Esophagus (tissue), 2 donors: ENCODE measurements around the gene GPR18. TPM values are rescaled to one million over a fixed set of nuclear protein-coding genes. Genes with fewer than 3 reads are reported as not detected.

Source experiments
- H3K27ac ChIP-seq, 2 donors: one replicate each; pipeline ENCODE4 v1.5.1; 2013; ENCODE audit warnings: low read depth in 2 of 2, mild to moderate bottlenecking in 2 of 2, inconsistent platforms in 1 of 2, low read length in 1 of 2, moderate library complexity in 1 of 2
- H3K27me3 ChIP-seq, 2 donors: one replicate each; pipeline ENCODE4 v1.6.1; 2013; ENCODE audit warnings: low read length in 2 of 2, control low read depth in 1 of 2, mild to moderate bottlenecking in 1 of 2; ENCODE audit not compliant: insufficient read depth in 2 of 2, control insufficient read depth in 1 of 2
- H3K36me3 ChIP-seq, 2 donors: one replicate each; pipeline ENCODE4 v1.6.1; 2013; ENCODE audit warnings: low read length in 1 of 2; ENCODE audit not compliant: control insufficient read depth in 2 of 2, insufficient read depth in 2 of 2
- H3K4me1 ChIP-seq, 2 donors: one replicate each; pipeline ENCODE4 v1.6.1; 2013; ENCODE audit warnings: low read length in 1 of 2; ENCODE audit not compliant: control insufficient read depth in 2 of 2, insufficient read depth in 2 of 2
- H3K4me3 ChIP-seq, 2 donors: one replicate each; pipeline ENCODE4 v1.5.1; 2013; ENCODE audit warnings: low read length in 2 of 2, mild to moderate bottlenecking in 2 of 2, low read depth in 1 of 2, moderate library complexity in 1 of 2
- H3K9me3 ChIP-seq, 2 donors: one replicate each; pipeline ENCODE4 v1.6.1; 2013; ENCODE audit warnings: mild to moderate bottlenecking in 2 of 2, low read depth in 1 of 2, low read length in 1 of 2, moderate library complexity in 1 of 2; ENCODE audit not compliant: control insufficient read depth in 2 of 2, insufficient read depth in 1 of 2
- WGBS, 2 donors: extraction: QIAGEN DNeasy Blood & Tissue Kit; methylation state at CpG; one replicate each; pipeline ENCODE4 v1.1.7; 2013; 5-methylcytosine and 5-hydroxymethylcytosine counted together
- polyA plus RNA-seq, 2 donors: library from polyadenylated mRNA; stranded (reverse); fragments of 200-250 nt; gene quantifications; one replicate each; pipeline ENCODE4 v1.2.3, GENCODE V29; 2013
- donor health status: healthy with polysubstance abuse.
- donor health status: Bipolar disorder and iron deficiency.

Gene GPR18
- polyA plus RNA-seq, 2 donors: 0.12 to 0.24 TPM

- no peak overlapping the region for H3K4me3 ChIP-seq
- no peaks in the 10 kb centered on the region for H3K27me3 ChIP-seq
- H3K27ac ChIP-seq: peak overlapping the region; percentile 54 to 66
- 73 to 79% methylated on average over 5 of the region's 5 CpGs for WGBS, 2 donors
- H3K36me3 ChIP-seq: peaks cover 0 to 5% of the 10 kb centered on the region in 2 donors
- H3K9me3 ChIP-seq: no peaks in the 10 kb centered on the region
- peaks cover 0 to 4% of the 10 kb centered on the region in 2 donors for H3K4me1 ChIP-seq
These were observed 23.7 kb upstream of the GPR18 start for GRCh38 chr13:99281811-99282263.

DNA sequence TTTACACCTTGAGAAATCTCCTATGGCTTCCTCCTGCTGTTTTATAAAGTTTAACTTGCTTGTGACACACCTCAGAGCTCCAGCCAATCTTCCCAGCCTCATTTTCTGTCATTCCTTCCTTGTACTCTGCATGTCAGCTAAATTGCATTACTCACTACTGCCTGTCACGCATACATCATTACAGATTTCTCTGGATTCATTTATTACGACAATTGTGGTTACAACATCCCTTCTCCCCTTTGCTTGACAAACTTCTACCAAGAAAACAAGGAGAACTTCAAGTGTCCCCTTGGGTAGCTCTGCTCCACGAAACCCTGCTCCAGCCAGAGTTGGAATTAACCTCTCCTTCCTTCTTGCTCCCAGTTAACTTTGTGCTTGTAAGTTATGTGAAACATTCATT, 22.0 kb upstream of the GPR18 start:
- Histone ChIP-seq H3K27me3 (no peaks in the 10 kb centered on the region), H3K27ac (peak overlapping the region; percentile 52 to 78), H3K4me1 (peaks cover 0 to 4% of the 10 kb centered on the region in 2 donors), H3K36me3 (peaks cover 0 to 5% of the 10 kb centered on the region in 2 donors), H3K9me3 (no peaks in the 10 kb centered on the region), H3K4me3 (no peak overlapping the region)
- WGBS, 2 donors: 76 to 79% methylated on average over 3 of the region's 3 CpGs

DNA sequence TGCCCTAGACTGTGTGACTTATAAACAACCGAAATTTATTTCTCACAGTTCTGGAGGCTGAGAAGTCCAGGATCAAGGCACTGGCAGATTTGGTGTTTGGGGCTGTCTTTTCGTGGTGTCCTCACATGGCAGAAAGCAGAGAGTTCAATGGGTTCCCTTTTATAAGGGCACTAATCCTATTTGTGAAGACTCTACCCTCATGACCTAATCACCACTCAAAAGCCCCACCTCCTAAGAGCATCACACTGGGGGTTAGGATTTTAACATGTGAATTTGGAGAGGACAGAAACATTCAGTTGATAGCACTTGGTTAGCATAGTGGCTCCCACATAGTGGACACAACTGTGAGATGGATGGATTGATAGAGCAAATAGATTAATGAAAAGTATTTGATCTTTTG, 21.5 kb upstream of the GPR18 start:
- 90 to 95% methylated on average over 2 of the region's 2 CpGs for WGBS, 2 donors
- Histone ChIP-seq H3K27ac (peak overlapping the region; percentile 52 to 72), H3K9me3 (no peaks in the 10 kb centered on the region), H3K4me3 (no peak overlapping the region), H3K27me3 (no peaks in the 10 kb centered on the region), H3K4me1 (peaks cover 0 to 4% of the 10 kb centered on the region in 2 donors), H3K36me3 (peaks cover 0 to 5% of the 10 kb centered on the region in 2 donors)

- H3K27ac ChIP-seq: no peak overlapping the region
- H3K27me3 ChIP-seq: no peaks in the 10 kb centered on the region
- H3K36me3 ChIP-seq: peaks cover 0 to 5% of the 10 kb centered on the region in 2 donors
- H3K4me3 ChIP-seq: no peak overlapping the region
- H3K4me1 ChIP-seq: peaks cover 0 to 4% of the 10 kb centered on the region in 2 donors
- WGBS, 2 donors: 91 to 94% methylated on average over 3 of the region's 3 CpGs
- H3K9me3 ChIP-seq: no peaks in the 10 kb centered on the region
These were observed 20.7 kb upstream of the GPR18 start for GRCh38 chr13:99278843-99279242.

GRCh38 chr13:99278200-99278599, 20.0 kb upstream of the GPR18 start:
- no peak overlapping the region for H3K27ac ChIP-seq
- H3K4me1 ChIP-seq: peaks cover 0 to 4% of the 10 kb centered on the region in 2 donors
- no peaks in the 10 kb centered on the region for H3K9me3 ChIP-seq
- H3K4me3 ChIP-seq: no peak overlapping the region
- 79 to 82% methylated on average over 5 of the region's 5 CpGs for WGBS, 2 donors
- no peaks in the 10 kb centered on the region for H3K27me3 ChIP-seq
- H3K36me3 ChIP-seq: peaks cover 0 to 5% of the 10 kb centered on the region in 2 donors

- Histone ChIP-seq H3K4me1 (peaks cover 0 to 4% of the 10 kb centered on the region in 2 donors), H3K36me3 (peaks cover 0 to 5% of the 10 kb centered on the region in 2 donors), H3K9me3 (peaks cover 0 to under 1% of the 10 kb centered on the region in 2 donors), H3K27me3 (no peaks in the 10 kb centered on the region), H3K4me3 (no peak overlapping the region), H3K27ac (no peak overlapping the region)
- WGBS, 2 donors: 73 to 82% methylated on average over 4 of the region's 4 CpGs
These were observed 19.4 kb upstream of the GPR18 start for GRCh38 chr13:99277629-99278028.

DNA sequence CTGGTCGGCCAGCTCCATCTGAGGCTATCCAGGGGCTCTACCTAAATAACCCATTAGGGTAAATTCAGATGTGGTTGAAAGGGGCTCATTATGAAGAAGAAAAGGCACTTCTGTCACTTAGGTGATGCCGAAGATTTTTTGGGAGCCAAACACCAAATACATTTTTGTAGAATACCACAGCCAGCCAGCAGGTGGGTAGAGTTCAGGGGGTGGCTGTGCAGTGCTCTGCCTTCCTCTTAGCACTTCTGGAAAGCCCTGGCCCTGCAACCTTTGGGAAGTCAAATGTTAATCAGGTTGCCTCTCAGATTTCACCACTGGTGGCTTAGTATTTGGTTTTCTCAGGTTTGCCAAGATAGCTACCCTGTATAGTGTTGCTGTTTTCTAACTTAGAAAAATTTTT, 18.5 kb upstream of the GPR18 start:
- Histone ChIP-seq H3K27me3 (no peaks in the 10 kb centered on the region), H3K4me1 (peaks cover 0 to 1% of the 10 kb centered on the region in 2 donors), H3K9me3 (peaks cover 0 to 3% of the 10 kb centered on the region in 2 donors), H3K4me3 (no peak overlapping the region), H3K27ac (no peak overlapping the region), H3K36me3 (peaks cover 0 to under 1% of the 10 kb centered on the region in 2 donors)
- 86 to 87% methylated on average over 2 of the region's 2 CpGs for WGBS, 2 donors

- peaks cover 0 to 3% of the 10 kb centered on the region in 2 donors for H3K9me3 ChIP-seq
- 35 to 37% methylated on average over 1 of the region's 1 CpG for WGBS, 2 donors
- no peak overlapping the region for H3K27ac ChIP-seq
These were observed 16.9 kb upstream of the GPR18 start for GRCh38 chr13:99275093-99275469.

GRCh38 chr13:99273128-99273527, 14.9 kb upstream of the GPR18 start:
- Histone ChIP-seq H3K4me1 (no peaks in the 10 kb centered on the region), H3K36me3 (peaks cover 0 to under 1% of the 10 kb centered on the region in 2 donors), H3K27ac (peak overlapping the region in 1 of 2 donors; percentile 31), H3K27me3 (no peaks in the 10 kb centered on the region), H3K4me3 (no peak overlapping the region), H3K9me3 (peaks cover 0 to 3% of the 10 kb centered on the region in 2 donors)
- WGBS, 2 donors: 88 to 89% methylated on average over 2 of the region's 2 CpGs

More at GRCh38 chr13:99275093-99275469, 16.9 kb upstream of the GPR18 start:
- Histone ChIP-seq H3K4me1 (no peaks in the 10 kb centered on the region), H3K4me3 (no peak overlapping the region), H3K36me3 (no peaks in the 10 kb centered on the region), H3K27me3 (no peaks in the 10 kb centered on the region)

DNA sequence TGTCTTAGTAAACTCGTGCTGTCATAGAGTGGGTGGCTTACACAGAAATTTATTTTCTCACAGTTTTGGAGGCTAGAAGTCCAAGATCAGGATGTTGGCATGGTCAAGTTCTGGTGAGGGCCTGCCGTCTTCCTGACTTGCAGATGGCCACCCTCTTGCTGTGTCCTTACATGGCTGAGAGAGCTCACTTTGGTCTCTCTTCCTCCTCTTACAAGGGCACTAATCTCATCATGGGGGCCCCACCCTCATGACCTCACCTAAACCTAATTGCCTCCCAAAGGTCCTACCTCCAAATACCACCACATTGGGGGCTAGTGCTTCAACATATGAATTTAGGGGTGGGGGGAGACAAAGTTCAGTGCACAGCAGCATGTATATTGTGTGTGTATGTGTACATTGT, 14.3 kb upstream of the GPR18 start:
- WGBS, 2 donors: 97 to 98% methylated on average over 2 of the region's 2 CpGs
- Histone ChIP-seq H3K9me3 (peaks cover 0 to 3% of the 10 kb centered on the region in 2 donors), H3K4me3 (no peak overlapping the region), H3K4me1 (no peaks in the 10 kb centered on the region), H3K27ac (no peak overlapping the region), H3K36me3 (peaks cover 0 to 5% of the 10 kb centered on the region in 2 donors), H3K27me3 (no peaks in the 10 kb centered on the region)
